GM18511 (cell line): ENCODE measurements around the gene MAP7D2.

ENCODE experiments used
- ATAC-seq: cut with Tn5 transposase; IDR thresholded peaks from one replicate; pipeline ENCODE4 v1.9.1; 2021; ENCODE audit warnings: mild to moderate bottlenecking, moderate library complexity; ENCODE audit not compliant: unreplicated experiment

Gene MAP7D2

DNA sequence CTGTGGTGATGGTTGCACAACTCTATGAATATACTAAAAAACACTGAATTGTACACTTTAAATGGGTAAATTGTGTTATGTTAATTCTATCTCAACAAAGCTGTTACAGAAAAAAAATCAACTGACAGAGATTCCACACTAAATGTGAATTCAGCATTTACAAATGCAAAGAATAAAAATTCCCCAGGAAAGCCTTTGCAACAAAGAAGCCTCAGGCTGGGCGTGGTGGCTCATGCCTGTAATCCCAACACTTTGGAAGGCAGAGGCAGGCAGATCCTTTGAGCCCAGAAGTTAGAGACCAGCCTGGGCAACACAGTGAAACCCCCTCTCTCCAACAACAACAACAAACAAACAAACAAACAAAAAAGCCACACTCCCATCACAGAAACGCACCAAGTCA is 134.8 kb downstream of the MAP7D2 start:
- no peak for ATAC-seq

DNA sequence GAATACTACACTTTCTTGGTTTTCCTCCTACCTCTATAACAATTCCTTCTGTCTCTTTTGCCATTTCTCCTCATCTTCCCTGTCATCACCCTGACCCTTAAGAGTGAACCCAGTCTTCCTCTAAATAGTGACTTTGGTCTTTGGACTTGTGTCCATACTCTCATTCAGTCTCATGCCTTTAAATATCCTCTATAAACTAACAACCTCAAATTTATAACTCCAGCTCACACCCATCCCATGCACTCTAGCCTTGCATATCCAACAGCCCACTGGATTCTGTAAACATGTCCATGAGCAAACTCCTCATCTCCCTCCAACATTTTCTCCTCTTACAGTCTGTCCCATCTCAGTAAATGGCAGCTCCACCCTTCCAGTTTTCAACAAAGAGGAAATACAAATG is 140.9 kb downstream of the MAP7D2 start:
- no peak for ATAC-seq

DNA sequence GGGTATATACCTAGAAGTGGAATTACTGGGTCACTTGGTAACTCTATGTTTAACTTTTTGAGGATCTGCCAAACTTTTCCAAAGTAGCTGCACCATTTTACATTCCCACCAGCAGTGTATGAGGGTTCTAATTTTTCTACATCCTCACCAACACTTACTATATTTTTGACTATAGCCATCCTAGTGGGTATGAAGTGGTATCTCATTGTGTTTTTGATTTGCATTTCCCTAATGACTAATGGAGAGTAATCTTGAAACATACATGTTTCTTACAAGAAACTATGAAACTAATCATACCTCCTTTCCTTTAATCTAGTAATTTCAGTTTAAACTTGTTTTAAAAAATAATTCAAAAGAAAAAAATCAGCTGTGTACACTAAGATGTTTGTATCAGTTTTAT is 143.7 kb downstream of the MAP7D2 start:
- ATAC-seq, result no peak

DNA sequence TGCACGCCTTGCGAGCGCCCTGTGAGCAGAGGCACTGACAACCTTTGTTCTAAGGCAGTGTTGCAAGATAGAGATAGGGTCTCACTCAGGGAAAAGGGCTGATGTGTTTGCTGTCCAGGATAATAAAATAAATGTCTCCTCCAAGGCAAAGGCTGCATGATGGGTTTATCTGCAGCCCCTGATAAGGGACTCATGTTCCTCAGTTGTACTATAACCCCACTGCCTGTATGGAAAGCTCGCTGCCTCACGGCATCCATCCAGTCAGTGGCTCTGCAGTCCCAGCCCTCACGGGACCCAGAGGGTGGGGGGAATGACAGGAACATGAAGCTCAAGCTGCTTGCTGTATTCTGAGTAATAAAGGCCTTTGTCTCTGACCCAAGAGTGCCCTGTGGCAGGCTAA is 148.4 kb downstream of the MAP7D2 start:
- ATAC-seq, result no peak

DNA sequence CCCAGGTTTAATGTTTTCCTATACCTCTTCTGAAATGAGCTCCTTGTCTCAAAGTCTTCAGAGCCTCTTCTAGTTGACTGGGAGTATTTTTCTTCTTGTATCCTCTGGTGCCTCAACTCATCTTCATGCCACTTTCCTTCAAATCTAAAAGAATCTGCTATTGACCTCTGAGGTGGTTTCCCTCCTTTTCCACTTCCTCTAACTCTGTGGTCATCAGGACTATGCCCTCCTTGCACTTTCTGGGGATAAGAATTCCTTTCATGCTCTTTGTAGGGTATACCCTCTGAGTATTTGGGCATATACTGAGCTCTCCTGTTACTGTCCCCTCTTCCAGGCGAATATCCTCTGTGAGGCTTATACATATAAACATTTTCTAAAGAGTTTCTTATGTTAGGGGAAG is 150.7 kb downstream of the MAP7D2 start:
- no peak for ATAC-seq

DNA sequence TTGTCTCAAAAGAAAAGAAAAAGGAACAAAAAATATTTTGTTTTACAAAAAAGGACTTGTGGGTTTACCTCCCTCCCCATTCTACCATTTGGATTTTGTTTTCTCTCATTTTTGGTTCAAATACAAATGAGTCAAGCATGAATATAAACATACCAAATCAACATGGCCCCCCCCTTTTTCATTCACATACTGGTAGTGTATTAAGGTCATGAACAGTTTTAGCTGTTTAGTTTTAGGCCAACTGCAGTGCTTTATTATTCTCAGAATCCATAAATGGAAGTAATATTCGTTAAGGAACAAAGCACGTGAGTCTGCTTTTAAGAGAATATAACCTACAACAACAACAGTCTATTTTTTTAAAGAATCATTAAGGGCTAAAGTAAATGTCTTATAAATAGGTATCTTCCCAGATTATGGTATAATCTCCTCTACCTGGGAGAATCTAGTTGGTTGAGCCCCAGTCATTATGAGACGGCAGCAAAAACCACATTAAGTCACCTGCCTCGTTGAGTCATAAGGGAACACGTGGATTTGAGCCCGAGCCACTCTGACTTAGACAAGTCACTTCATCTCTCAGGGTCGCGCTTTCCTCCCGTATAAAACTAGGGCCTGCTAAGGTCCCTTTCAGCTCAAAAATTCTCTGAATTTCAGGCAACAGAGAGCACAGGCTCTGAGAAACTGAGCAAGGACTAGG is 152.5 kb downstream of the MAP7D2 start:
- peak; percentile 92 for ATAC-seq

DNA sequence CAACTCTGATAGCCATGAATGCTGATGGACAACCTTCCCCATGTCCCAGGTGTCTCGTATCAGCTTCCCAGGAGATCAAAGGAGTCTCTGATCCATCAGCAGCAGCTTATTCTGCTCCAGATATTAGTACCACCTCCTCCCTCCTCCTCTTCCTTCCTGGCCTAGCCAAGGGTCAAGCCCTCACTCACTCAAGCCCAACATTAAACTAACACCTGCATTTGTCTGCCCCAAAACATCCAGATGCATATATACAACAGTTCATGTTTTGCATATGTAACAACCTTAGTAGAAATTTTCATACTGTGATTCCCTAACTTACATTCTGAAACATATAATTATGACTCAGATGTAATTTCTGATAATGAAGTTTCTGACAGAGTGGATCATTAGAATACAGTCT is 155.8 kb downstream of the MAP7D2 start:
- ATAC-seq, result no peak

DNA sequence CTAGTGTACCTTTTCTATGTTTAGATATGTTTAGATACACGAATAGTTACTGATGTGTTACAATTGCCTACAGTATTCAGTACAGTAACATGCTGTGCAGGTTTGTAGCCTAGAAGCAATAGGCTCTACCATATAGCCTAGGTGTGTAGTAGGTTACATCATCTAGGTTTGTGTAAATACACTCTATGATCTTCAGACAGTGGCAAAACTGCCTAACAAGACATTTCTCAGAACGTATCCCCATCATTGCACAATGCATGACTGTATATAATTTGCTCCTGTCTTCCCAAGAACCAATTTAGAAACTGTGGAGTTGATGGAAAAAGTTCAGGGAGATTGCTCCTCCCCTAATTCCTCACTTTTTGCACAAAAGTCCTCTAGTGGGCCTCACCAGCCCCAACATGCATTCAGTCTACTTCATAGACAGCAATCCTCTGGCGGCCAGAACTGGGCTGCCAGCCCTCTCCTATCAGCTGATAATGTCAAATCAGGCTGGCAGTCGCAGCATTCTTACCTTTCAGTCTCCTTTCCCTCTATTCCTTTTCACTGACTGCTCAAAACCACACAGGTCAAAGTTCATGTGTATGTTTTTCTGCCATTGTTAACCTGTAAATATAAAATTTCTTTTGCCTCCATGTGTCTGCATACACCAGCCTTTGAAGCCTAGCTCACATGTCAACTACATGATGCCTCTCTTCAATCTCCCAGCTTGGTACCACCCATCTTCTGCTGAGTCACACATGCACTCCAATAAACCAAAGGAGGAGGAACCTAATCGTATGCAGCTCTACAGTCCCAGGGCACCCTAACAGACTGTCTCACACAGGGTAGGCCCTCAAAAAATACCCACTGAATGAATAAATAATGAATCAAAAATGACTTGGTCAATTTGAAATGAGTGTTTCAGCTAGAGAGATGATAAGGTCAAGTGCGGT is 157.9 kb downstream of the MAP7D2 start:
- ATAC-seq, result no peak

DNA sequence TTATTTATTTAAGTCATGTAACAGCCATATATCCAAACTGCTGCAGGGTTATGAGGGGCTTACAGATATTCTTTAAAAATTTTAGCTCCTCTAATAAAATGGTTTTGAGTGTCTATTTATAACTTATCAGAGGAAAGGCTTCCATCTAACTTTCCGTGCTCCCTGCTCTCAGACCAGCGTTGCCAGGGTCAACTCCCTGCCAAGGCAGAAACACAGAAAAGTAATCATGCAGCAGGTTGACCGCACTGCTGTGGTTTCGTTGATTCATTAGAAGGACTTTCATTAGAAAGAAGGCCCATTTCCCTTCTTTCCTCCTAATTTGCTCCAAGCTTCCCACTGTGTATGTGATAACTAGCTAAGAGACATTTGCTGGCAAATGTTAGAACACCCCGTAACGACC is 159.8 kb downstream of the MAP7D2 start:
- ATAC-seq, result no peak
